HCT116 (cell line): ENCODE measurements around the gene F7. TPM values are rescaled to one million over a fixed set of nuclear protein-coding genes. Genes with fewer than 3 reads are reported as not detected.

Experiments used
- ATAC-seq: fragments of 200-7000 bp; cut with Tn5 transposase; 2 replicates; pipeline ENCODE4 v1.9.1; 2020; ENCODE audit warnings: mild to moderate bottlenecking, moderate library complexity
- BruUV-seq: library from RNA; stranded (reverse); fragments of 400-500 nt; replicated peaks from 2 replicates; lab custom pipeline; 2021; lab: Mats Ljungman, UMichigan
- CTCF ChIA-PET: fragments of 300-600 bp; sonication (Branson Sonifier 250); formaldehyde crosslinking; loops from one replicate; lab custom pipeline; 2021; ENCODE audit warnings: antibody characterized with exemption; lab: Charles Lee
- POLR2A ChIA-PET: fragments of 300-600, 350-600 bp; sonication (Branson Sonifier 250); formaldehyde crosslinking; loops from one replicate; lab custom pipeline; 2021; ENCODE audit warnings: antibody characterized with exemption; lab: Charles Lee
- RAD21 ChIA-PET, 2 experiments: fragments of 300-600 bp; sonication (Branson Sonifier 250); formaldehyde crosslinking; loops; one replicate each; lab custom pipeline; 2023; ENCODE audit warnings: low total read pairs in 2 of 2; ENCODE audit not compliant: uncharacterized antibody in 2 of 2, unreplicated experiment in 2 of 2, low non-redundant PET in 1 of 2; lab: Charles Lee
- DNase-seq: peaks from one replicate; pipeline ENCODE4 v3.0.0-alpha.2; 2010; ENCODE audit warnings: low read depth, low spot score
- H2AFZ ChIP-seq: fragments of 200-600 bp; shearing (Covaris generic), sonication (generic); 2 replicates; pipeline ENCODE4 v1.6.1; 2017; ENCODE audit warnings: low read depth, mixed run types, mixed read lengths, antibody characterized with exemption, low read length; ENCODE audit not compliant: poor library complexity, severe bottlenecking
- H3K27ac ChIP-seq: 2 replicates; pipeline ENCODE4 v1.5.1; 2012; ENCODE audit warnings: low read depth, low read length
- H3K27me3 ChIP-seq: fragments of 200-600 bp; sonication (generic); 2 replicates; pipeline ENCODE4 v1.6.1; 2016; ENCODE audit warnings: mixed run types, low read length, mixed read lengths; ENCODE audit not compliant: insufficient read depth
- H3K36me3 ChIP-seq, 2 experiments: fragments of 200-500 bp in 1 of 2; fragments of 200-600 bp in 1 of 2; sonication (Bioruptor generic) in 1 of 2; sonication (generic) in 1 of 2; 2 replicates each; pipeline versions ENCODE4 v1.5.1 to v1.6.1; 2014 to 2016; ENCODE audit warnings: low read length in 2 of 2, inconsistent platforms in 1 of 2, mixed read lengths in 1 of 2, mixed run types in 1 of 2; ENCODE audit not compliant: insufficient read depth in 2 of 2, control insufficient read depth in 1 of 2
- H3K4me1 ChIP-seq, 2 experiments: fragments of 200-600 bp in 1 of 2; sonication (generic) in 1 of 2; 2 replicates each; pipeline versions ENCODE4 v1.5.1 to v1.6.1; 2012 to 2017; ENCODE audit warnings: low read length in 2 of 2, inconsistent platforms in 1 of 2, mild to moderate bottlenecking in 1 of 2, mixed read lengths in 1 of 2, mixed run types in 1 of 2, moderate library complexity in 1 of 2; ENCODE audit not compliant: insufficient read depth in 2 of 2, control insufficient read depth in 1 of 2
- H3K4me2 ChIP-seq: fragments of 200-600 bp; sonication (generic); 2 replicates; pipeline ENCODE4 v1.6.1; 2017; ENCODE audit warnings: mixed run types, low read length, mixed read lengths
- H3K4me3 ChIP-seq, 2 experiments: fragments of 200-600 bp in 1 of 2; sonication (generic) in 1 of 2; replicated peaks in 1 of 2; 2 replicates each; pipeline ENCODE4 v1.5.1; 2011 to 2016; ENCODE audit warnings: low read length in 2 of 2, control low read depth in 1 of 2, low read depth in 1 of 2, mild to moderate bottlenecking in 1 of 2, mixed read lengths in 1 of 2, mixed run types in 1 of 2
- H3K79me2 ChIP-seq: fragments of 200-600 bp; sonication (generic); 2 replicates; pipeline ENCODE4 v1.6.1; 2017; ENCODE audit warnings: mild to moderate bottlenecking, mixed run types, low read length, moderate library complexity, mixed read lengths; ENCODE audit not compliant: insufficient read depth
- H3K9ac ChIP-seq: fragments of 200-600 bp; sonication (generic); 2 replicates; pipeline ENCODE4 v1.6.1; 2016; ENCODE audit warnings: low read length, mixed read lengths
- H3K9me2 ChIP-seq: fragments of 200-600 bp; sonication (generic), shearing (Covaris generic); 2 replicates; pipeline ENCODE4 v1.6.1; 2017; ENCODE audit warnings: mixed run types, mild to moderate bottlenecking, moderate library complexity; ENCODE audit not compliant: insufficient read depth
- H3K9me3 ChIP-seq, 2 experiments: fragments of 200-500 bp in 1 of 2; fragments of 200-600 bp in 1 of 2; sonication (Bioruptor generic) in 1 of 2; sonication (generic) in 1 of 2; 2 replicates each; pipeline ENCODE4 v1.6.1; 2014 to 2017; ENCODE audit warnings: low read length in 2 of 2, mixed read lengths in 2 of 2, inconsistent platforms in 1 of 2, low read depth in 1 of 2, mild to moderate bottlenecking in 1 of 2, mixed run types in 1 of 2, moderate library complexity in 1 of 2; ENCODE audit not compliant: control insufficient read depth in 1 of 2, insufficient read depth in 1 of 2
- H4K20me1 ChIP-seq: fragments of 200-600 bp; sonication (generic), shearing (Covaris generic); 2 replicates; pipeline ENCODE4 v1.6.1; 2017; ENCODE audit warnings: mixed run types, mild to moderate bottlenecking, moderate library complexity; ENCODE audit not compliant: insufficient read depth
- JUND ChIP-seq: IDR thresholded peaks from 2 replicates; pipeline ENCODE4 v1.6.1; 2012
- POLR2AphosphoS5 ChIP-seq: IDR thresholded peaks from 2 replicates; pipeline ENCODE4 v1.6.1; 2011; ENCODE audit warnings: mild to moderate bottlenecking, low read depth, low read length, moderate library complexity
- RAD21 ChIP-seq: IDR thresholded peaks from 2 replicates; pipeline ENCODE4 v1.6.1; 2012; ENCODE audit warnings: low read depth, mild to moderate bottlenecking
- ZFX ChIP-seq: fragments of 450-650 bp; IDR thresholded peaks from 2 replicates; pipeline ENCODE4 v1.6.1; 2017
- intact Hi-C: fragments of 100-400 bp; cut with micrococcal nuclease; formaldehyde crosslinking; loops from 2 replicates; pipeline ENCODE4 v1.10.0; 2022
- total RNA-seq: library from RNA; stranded (reverse); gene quantifications from one replicate; pipeline ENCODE4 v1.2.1, GENCODE V29; 2021; ENCODE audit not compliant: unreplicated experiment

Gene F7
- total RNA-seq, 1 experiment from 2014 or later: not detected

DNA sequence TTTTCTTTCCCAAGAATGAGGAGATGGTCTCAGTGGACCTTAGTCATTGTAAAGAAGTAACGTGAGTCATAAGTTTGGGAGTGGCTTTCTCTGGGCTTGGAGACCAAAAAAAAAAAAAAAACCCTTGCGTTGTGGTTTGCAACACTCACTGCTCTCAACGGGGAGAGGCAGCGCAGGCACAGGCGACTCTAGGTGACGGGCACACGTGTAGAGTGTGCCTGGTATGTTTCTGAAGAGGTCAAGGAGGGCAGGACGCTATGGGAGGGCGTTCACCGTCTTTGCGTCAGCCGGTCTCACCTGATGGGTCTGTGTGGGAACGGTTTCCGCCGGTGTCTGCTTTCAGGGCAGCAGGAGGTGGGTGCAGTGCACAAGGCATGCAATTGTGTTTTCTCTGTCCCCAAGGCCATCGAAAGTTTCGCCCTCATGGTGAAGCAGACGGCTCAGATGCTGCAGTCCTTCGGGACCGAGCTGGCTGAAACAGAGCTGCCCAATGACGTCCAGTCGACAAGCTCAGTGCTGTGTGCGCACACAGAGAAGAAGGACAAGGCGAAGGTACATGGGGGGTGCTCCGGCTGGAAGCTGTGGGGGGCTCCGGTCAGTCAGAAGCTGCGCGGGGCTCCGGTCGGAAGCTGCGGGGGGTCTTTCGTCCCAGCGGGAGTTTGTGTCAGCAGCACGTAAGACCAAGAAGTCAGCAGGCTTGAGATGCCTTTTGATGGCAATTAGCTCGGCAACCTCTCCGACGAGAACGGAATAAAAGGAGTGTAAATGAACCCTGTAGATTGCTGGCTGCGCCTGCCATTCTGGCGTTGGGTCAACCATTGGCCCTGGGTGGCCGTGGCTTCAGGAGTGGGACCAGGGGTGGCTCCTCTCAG, 40.8 kb upstream of the F7 start:
- Histone ChIP-seq H3K9me2 (no peaks in the 10 kb centered on the region), H3K27me3 (peaks cover 5% of the 10 kb centered on the region; the same call in 1 of the 2 replicates), H3K27ac (no peak overlapping the region), H3K4me2 (peak overlapping the region; percentile 78), H3K9me3 (no peaks in the 10 kb centered on the region), H2AFZ (peak overlapping the region; percentile 29), H3K4me1 (peaks cover 30 to 33% of the 10 kb centered on the region in 2 experiments), H4K20me1 (no peaks in the 10 kb centered on the region), H3K4me3 (peak overlapping the region; percentile 23 to 48), H3K36me3 (no peaks in the 10 kb centered on the region), H3K9ac (peak overlapping the region; percentile 41), H3K79me2 (no peaks in the 10 kb centered on the region)
- ChIA-PET CTCF (no interaction called here), POLR2A (interaction anchor here (0.7 kb wide), 1 partner anchor 389 kb away, joined by 3 read pairs; the partner anchor contains the start of gene ADPRHL1), RAD21 (no interaction called here)
- DNase-seq (peak; percentile 56), ATAC-seq (peak; percentile 84)
- intact Hi-C loops: no loop called here
- TF ChIP-seq POLR2AphosphoS5: peak; percentile 30; the same call in 1 of the 2 replicates
- TF ChIP-seq JUND: no peak
- BruUV-seq: no TSS peak

GRCh38 chr13:113065406-113066141, 40.0 kb upstream of the F7 start:
- intact Hi-C loops: no loop called here
- TF ChIP-seq RAD21 (no peak), ZFX (no peak)
- TF ChIP-seq, all 23 proteins: peak for 0
- Histone ChIP-seq H3K4me2 (peak overlapping the region; percentile 78), H3K4me1 (peaks cover 30 to 33% of the 10 kb centered on the region in 2 experiments), H3K9me3 (no peaks in the 10 kb centered on the region), H3K9me2 (no peaks in the 10 kb centered on the region), H3K4me3 (no peak overlapping the region), H2AFZ (no peak overlapping the region), H3K9ac (no peak overlapping the region), H4K20me1 (no peaks in the 10 kb centered on the region), H3K27me3 (peaks cover 5% of the 10 kb centered on the region; the same call in 1 of the 2 replicates), H3K27ac (no peak overlapping the region), H3K36me3 (no peaks in the 10 kb centered on the region), H3K79me2 (no peaks in the 10 kb centered on the region)
- no TSS peak for BruUV-seq
- DNase-seq (no peak), ATAC-seq (no peak)
- CTCF ChIA-PET: no interaction called here
- POLR2A ChIA-PET: no interaction called here
- RAD21 ChIA-PET: no interaction called here
